Measurements from ENCODE around the gene MPHOSPH9.

Gene MPHOSPH9, protein sequence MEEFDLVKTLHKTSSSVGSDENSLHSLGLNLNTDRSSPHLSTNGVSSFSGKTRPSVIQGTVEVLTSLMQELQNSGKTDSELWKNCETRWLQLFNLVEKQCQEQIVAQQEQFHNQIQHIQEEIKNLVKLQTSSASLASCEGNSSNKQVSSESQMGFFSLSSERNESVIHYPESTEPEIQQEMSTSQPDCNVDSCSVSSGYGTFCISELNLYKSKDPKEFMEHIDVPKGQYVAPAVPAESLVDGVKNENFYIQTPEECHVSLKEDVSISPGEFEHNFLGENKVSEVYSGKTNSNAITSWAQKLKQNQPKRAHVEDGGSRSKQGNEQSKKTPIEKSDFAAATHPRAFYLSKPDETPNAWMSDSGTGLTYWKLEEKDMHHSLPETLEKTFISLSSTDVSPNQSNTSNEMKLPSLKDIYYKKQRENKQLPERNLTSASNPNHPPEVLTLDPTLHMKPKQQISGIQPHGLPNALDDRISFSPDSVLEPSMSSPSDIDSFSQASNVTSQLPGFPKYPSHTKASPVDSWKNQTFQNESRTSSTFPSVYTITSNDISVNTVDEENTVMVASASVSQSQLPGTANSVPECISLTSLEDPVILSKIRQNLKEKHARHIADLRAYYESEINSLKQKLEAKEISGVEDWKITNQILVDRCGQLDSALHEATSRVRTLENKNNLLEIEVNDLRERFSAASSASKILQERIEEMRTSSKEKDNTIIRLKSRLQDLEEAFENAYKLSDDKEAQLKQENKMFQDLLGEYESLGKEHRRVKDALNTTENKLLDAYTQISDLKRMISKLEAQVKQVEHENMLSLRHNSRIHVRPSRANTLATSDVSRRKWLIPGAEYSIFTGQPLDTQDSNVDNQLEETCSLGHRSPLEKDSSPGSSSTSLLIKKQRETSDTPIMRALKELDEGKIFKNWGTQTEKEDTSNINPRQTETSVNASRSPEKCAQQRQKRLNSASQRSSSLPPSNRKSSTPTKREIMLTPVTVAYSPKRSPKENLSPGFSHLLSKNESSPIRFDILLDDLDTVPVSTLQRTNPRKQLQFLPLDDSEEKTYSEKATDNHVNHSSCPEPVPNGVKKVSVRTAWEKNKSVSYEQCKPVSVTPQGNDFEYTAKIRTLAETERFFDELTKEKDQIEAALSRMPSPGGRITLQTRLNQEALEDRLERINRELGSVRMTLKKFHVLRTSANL

DNA sequence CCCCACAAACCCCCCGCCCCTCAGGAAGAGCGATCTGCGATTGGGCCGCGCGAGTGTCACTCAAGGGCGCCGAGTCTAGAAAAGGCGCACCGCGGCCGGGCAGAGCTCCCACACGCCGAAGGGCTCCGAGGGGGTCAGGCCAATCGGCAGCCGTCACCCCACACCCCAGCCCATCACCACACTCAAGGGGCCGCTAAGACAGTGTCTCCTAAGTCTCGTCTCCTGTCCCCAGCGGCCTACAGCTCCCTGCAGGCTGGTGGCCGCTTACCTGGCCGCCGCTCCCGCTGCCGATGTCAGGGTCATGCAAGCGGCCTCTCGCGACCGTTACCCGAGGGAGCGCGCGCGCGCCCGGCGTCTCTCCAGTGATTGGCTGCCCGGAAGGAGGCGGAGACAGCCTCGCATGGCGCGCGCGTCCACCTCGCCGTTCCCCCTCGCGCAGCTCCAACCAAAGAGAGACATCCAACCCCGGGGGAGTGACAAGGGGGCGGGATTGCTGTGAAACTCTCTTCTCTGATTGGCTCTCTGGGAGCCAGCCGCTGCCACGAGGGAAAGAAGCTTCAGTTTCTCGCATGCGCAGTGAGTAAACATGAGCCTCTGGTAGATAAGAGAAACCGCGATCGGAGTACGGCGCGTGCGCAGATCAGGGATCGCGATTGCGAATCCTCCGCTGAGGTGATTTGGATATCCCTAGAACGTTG lies at the start of gene MPHOSPH9, which contains the start of gene MTRFR:
MPHOSPH9 (minus strand) TSS at position 335 of the 698 bp plus-strand sequence. CDS start 2,777 bp downstream, outside the sequence.
MTRFR (plus strand) TSS at position 630 of the 698 bp plus-strand sequence. CDS start 20,239 bp downstream, outside the sequence.
- Histone ChIP-seq H3K27me3 (ENCODE audit: insufficient read depth, insufficient read length) (no peaks in the 10 kb centered on the region), H3K4me3 (ENCODE audit: insufficient read length, low read depth) (peak within 1 kb of the TSS; percentile 96), H3K36me3 (ENCODE audit: insufficient read depth, insufficient read length, low read length) (peaks cover 41% of the 10 kb centered on the region), H3K4me1 (ENCODE audit: insufficient read depth, insufficient read length) (peaks cover 2% of the 10 kb centered on the region), H3K9ac (ENCODE audit: insufficient read length, low read depth) (peak within 1 kb of the TSS; percentile 97), H3K9me3 (ENCODE audit: insufficient read depth, low read length) (no peaks in the 10 kb centered on the region)
- TF ChIP-seq ZNF274 (IDR thresholded peaks at IDR 0.05; ENCODE audit: low read depth, low read length) = no peak
- no peak for TF ChIP-seq SUZ12 (IDR thresholded peaks at IDR 0.05; ENCODE audit: extremely low read depth, insufficient read depth, insufficient read length)
- TF ChIP-seq YY1 (IDR thresholded peaks at IDR 0.05; ENCODE audit: insufficient read depth, insufficient read length) = no peak
- peak; percentile 99 for DNase-seq (ENCODE audit: low read depth, low spot score)

DNA sequence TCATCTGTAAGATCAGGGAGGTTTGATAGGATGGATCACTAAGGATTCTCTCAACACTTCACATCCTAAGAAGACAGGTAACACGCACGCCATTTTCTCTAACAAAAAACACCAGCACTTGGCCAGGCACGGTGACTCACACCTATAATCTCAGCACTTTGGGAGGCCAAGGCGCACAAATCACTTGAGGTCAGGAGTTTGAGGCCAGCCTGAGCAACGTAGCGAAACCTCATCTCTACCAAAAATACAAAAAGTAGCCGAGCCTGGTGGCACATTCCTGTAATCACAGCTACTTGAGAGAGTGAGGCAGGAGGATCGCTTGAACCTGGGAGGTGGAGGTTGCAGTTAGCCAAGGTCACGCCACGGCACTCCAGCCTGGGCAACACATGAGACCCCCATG lies 49.2 kb upstream of the MPHOSPH9 start:
- no peak overlapping the region for H3K9ac ChIP-seq (ENCODE audit: insufficient read length, low read depth)
- no peaks in the 10 kb centered on the region for H3K27me3 ChIP-seq (ENCODE audit: insufficient read depth, insufficient read length)
- no peaks in the 10 kb centered on the region for H3K4me1 ChIP-seq (ENCODE audit: insufficient read depth, insufficient read length)
- no peaks in the 10 kb centered on the region for H3K9me3 ChIP-seq (ENCODE audit: insufficient read depth, low read length)
- no peaks in the 10 kb centered on the region for H3K36me3 ChIP-seq (ENCODE audit: insufficient read depth, insufficient read length, low read length)
- no peak for TF ChIP-seq ZNF274 (IDR thresholded peaks at IDR 0.05; ENCODE audit: low read depth, low read length)
- no peak for TF ChIP-seq YY1 (IDR thresholded peaks at IDR 0.05; ENCODE audit: insufficient read depth, insufficient read length)
- TF ChIP-seq SUZ12 (IDR thresholded peaks at IDR 0.05; ENCODE audit: extremely low read depth, insufficient read depth, insufficient read length) = no peak
- no peak overlapping the region for H3K4me3 ChIP-seq (ENCODE audit: insufficient read length, low read depth)
- DNase-seq (ENCODE audit: low read depth, low spot score) = no peak

DNA sequence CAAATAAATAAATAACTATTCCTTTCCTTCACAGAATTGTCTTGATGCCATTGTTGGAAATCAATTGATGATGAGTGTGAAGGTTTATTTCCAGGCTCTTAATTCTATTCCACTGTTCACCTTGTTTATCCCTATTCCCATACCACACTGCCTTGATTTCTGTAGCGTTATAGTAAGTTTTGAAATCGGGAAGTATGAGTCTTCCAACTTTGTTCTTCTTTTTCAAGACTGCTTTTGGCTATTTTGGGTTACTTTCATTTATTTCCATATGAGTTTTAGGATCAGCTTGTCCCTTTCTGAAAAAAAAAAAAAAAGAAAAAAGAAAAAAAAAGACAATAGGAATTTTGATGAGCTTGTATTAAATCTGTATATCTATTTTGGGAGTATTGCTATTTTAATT lies 48.0 kb upstream of the MPHOSPH9 start:
- DNase-seq (ENCODE audit: low read depth, low spot score) = no peak
- H3K4me1 ChIP-seq (ENCODE audit: insufficient read depth, insufficient read length) = no peaks in the 10 kb centered on the region
- no peaks in the 10 kb centered on the region for H3K36me3 ChIP-seq (ENCODE audit: insufficient read depth, insufficient read length, low read length)
- no peak for TF ChIP-seq ZNF274 (IDR thresholded peaks at IDR 0.05; ENCODE audit: low read depth, low read length)
- TF ChIP-seq YY1 (IDR thresholded peaks at IDR 0.05; ENCODE audit: insufficient read depth, insufficient read length) = no peak
- no peak for TF ChIP-seq SUZ12 (IDR thresholded peaks at IDR 0.05; ENCODE audit: extremely low read depth, insufficient read depth, insufficient read length)
- H3K27me3 ChIP-seq (ENCODE audit: insufficient read depth, insufficient read length) = no peaks in the 10 kb centered on the region
- H3K4me3 ChIP-seq (ENCODE audit: insufficient read length, low read depth) = no peak overlapping the region
- no peak overlapping the region for H3K9ac ChIP-seq (ENCODE audit: insufficient read length, low read depth)
- no peaks in the 10 kb centered on the region for H3K9me3 ChIP-seq (ENCODE audit: insufficient read depth, low read length)

DNA sequence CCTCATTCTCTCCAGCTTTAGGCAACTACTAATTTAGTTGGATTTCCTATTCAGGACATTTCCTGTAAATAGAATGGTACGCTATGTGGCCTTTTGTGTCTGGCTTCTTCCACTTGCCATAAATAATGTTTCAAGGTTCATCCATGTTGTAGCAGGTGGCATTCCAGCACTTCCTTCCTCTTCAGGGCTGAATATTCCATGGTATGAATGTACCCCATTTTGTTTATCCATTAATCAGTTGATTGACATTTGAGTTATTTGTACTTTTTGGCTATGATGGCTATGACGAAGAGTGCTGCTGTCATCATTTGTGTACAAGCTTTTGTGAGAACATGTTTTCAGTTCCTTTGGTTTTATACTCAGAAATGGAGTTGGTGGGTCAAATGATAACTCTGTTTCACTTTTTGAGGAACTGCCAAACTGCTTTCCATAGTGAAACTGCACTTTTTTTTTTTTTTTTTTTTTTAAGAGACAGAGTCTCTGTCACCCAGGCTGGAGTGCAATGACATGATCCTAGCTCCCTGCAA lies 45.2 kb upstream of the MPHOSPH9 start:
- DNase-seq (ENCODE audit: low read depth, low spot score) = no peak
- Histone ChIP-seq H3K9ac (ENCODE audit: insufficient read length, low read depth) (no peak overlapping the region), H3K4me1 (ENCODE audit: insufficient read depth, insufficient read length) (peaks cover 2% of the 10 kb centered on the region), H3K9me3 (ENCODE audit: insufficient read depth, low read length) (no peaks in the 10 kb centered on the region), H3K4me3 (ENCODE audit: insufficient read length, low read depth) (no peak overlapping the region), H3K27me3 (ENCODE audit: insufficient read depth, insufficient read length) (no peaks in the 10 kb centered on the region), H3K36me3 (ENCODE audit: insufficient read depth, insufficient read length, low read length) (no peaks in the 10 kb centered on the region)
- TF ChIP-seq ZNF274 (IDR thresholded peaks at IDR 0.05; ENCODE audit: low read depth, low read length) (no peak), SUZ12 (IDR thresholded peaks at IDR 0.05; ENCODE audit: extremely low read depth, insufficient read depth, insufficient read length) (no peak), YY1 (IDR thresholded peaks at IDR 0.05; ENCODE audit: insufficient read depth, insufficient read length) (no peak)

DNA sequence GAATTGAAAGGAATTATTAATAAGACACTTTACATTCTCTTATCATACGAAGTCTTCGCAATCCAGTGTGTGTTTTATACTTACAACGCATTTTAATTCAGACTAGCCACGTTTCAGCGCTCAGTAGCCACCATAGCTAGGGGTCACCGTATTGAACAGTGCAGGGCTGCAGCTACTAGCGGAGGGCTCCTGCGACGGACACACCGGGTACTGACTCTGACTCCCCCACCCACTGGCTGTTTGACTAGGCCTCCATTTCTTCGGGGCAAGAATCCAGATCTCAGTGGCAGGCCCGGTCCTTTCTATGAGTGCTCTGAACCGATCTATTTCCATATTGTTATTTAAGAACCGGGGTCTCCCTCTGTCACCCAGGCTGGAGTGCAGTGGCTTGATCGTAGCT lies 40.2 kb upstream of the MPHOSPH9 start:
- H3K27me3 ChIP-seq (ENCODE audit: insufficient read depth, insufficient read length) = no peaks in the 10 kb centered on the region
- no peak overlapping the region for H3K9ac ChIP-seq (ENCODE audit: insufficient read length, low read depth)
- peaks cover 13% of the 10 kb centered on the region for H3K36me3 ChIP-seq (ENCODE audit: insufficient read depth, insufficient read length, low read length)
- peaks cover 15% of the 10 kb centered on the region for H3K4me1 ChIP-seq (ENCODE audit: insufficient read depth, insufficient read length)
- no peaks in the 10 kb centered on the region for H3K9me3 ChIP-seq (ENCODE audit: insufficient read depth, low read length)
- TF ChIP-seq SUZ12 (IDR thresholded peaks at IDR 0.05; ENCODE audit: extremely low read depth, insufficient read depth, insufficient read length) (no peak), ZNF274 (IDR thresholded peaks at IDR 0.05; ENCODE audit: low read depth, low read length) (no peak), YY1 (IDR thresholded peaks at IDR 0.05; ENCODE audit: insufficient read depth, insufficient read length) (no peak)
- DNase-seq (ENCODE audit: low read depth, low spot score) = no peak
- no peak overlapping the region for H3K4me3 ChIP-seq (ENCODE audit: insufficient read length, low read depth)

DNA sequence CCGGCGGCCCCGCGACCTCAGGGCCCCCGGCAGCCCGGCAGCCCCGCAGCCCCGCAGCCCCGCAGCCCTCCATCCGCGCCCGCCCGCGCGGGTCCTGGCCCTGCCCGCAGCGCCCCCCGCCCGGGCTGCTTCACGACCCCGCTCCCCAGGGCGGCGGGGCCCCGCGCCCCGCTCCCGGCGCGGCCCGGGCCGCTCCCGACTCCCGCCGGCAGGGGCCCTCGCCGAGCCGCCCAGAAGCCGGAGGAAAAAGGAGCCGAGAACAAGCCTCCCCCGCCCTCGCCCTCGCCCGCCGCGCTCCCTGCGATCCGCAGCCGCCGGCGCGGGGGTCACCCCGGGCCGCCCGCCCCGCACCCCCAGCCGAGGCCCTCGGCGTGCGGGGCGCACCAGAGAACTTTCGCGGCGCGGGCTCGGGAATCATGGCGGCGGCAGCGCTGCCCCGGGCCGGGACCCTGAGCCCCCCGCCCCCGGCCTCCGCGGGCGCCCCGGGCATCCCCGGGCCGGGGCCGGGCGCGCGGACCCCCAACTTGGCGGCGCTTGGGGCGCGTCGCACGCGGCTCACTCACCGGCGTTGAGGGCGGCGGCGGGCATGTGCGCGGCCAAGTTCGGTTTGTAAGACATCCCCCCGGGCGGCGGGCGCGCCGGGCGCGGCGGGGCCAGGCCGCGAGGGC lies 38.2 kb upstream of the MPHOSPH9 start:
- no peaks in the 10 kb centered on the region for H3K9me3 ChIP-seq (ENCODE audit: insufficient read depth, low read length)
- no peaks in the 10 kb centered on the region for H3K27me3 ChIP-seq (ENCODE audit: insufficient read depth, insufficient read length)
- peak overlapping the region; percentile 81 for H3K9ac ChIP-seq (ENCODE audit: insufficient read length, low read depth)
- TF ChIP-seq SUZ12 (IDR thresholded peaks at IDR 0.05; ENCODE audit: extremely low read depth, insufficient read depth, insufficient read length) = no peak
- H3K4me1 ChIP-seq (ENCODE audit: insufficient read depth, insufficient read length) = peaks cover 17% of the 10 kb centered on the region
- H3K4me3 ChIP-seq (ENCODE audit: insufficient read length, low read depth) = peak overlapping the region; percentile 72
- DNase-seq (ENCODE audit: low read depth, low spot score) = no peak
- H3K36me3 ChIP-seq (ENCODE audit: insufficient read depth, insufficient read length, low read length) = peaks cover 33% of the 10 kb centered on the region
